Activated T-cell treated with anti-CD3 and anti-CD28 coated beads for 1 hour (primary cell): ENCODE results near the gene UQCRFS1.

Experiments
- DNase-seq: peaks from one replicate; pipeline ENCODE4 v3.0.0-alpha.2; 2020; ENCODE audit warnings: low read depth

UQCRFS1 gene

DNA sequence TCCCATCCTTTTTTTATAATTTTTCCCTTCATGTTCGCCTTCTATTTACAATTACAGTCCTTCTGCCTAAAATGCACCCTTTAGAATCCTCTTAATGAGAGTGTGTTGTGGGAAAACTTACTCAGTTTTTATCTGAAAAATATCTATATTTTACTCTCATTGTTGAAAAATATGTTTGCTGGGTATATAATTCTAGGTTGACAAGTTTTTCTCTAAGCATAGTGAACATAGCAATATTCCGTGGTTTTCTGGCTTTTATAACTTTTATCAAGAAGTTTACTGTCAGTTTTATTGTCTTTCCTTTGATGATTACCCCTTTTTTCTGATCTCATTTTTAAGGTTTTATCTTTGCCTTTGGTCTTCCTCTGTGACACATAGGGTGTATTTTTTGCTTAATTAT is 57.3 kb downstream of the UQCRFS1 start:
- DNase-seq: no peak
